HT1080 (cell line): ENCODE results near the gene SSB. TPM values are rescaled to one million over a fixed set of nuclear protein-coding genes. Genes with fewer than 3 reads are reported as not detected.
"Not testable (repeated sequence)": the region's sequence is repeated elsewhere in the genome, so short reads cannot be mapped to it uniquely, and the experiment has no call there.

Source experiments
- DNase-seq: peaks from one replicate; pipeline ENCODE4 v3.0.0-alpha.2; 2015; ENCODE audit warnings: low read depth
- polyA plus RNA-seq, 2 experiments: library from polyadenylated mRNA; depleted of rRNA; stranded (reverse); fragments of >200 nt; gene quantifications; 2 replicates each; pipeline ENCODE4 v1.2.3, GENCODE V29; 2015
- total RNA-seq: library from RNA; depleted of rRNA; stranded (reverse); fragments of >200 nt; shearing (Covaris generic); gene quantifications from 2 replicates; pipeline ENCODE4 v1.2.3, GENCODE V29; 2014; rRNA removed

The SSB gene
- 144 and 174 TPM in 2 replicates for total RNA-seq
- 165 and 204 TPM in 2 replicates for polyA plus RNA-seq (2015; cell fraction: cytosol; rRNA removed)
- 232 and 264 TPM in 2 replicates for polyA plus RNA-seq (2015; cell fraction: nucleus; rRNA removed)

- peak; percentile 96 for DNase-seq
Observed at GRCh38 chr2:169798718-169799592, at the start of gene SSB. TSS of gene SSB (plus strand) at chr2:169798871. CDS start at chr2:169800961, 2,090 bp downstream.

DNA sequence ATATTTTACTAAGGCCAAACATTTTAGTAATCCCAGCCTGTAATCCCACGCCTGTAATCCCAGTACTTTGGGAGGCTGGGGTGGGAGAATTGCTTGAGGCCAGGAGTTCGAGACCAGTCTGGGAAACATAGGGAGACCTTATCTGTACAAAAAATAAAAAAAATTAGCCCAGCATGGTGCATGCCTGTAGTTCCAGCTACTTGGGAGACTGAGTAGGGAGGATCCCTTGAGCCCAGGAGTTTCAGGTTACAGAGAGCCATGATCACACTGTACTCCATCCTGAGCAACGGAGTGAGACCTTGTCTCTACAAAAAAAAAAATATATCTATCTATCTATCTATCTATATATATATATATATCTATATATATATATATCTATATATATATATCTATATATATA, 45.9 kb upstream of the SSB start:
- DNase-seq, result no peak

DNA sequence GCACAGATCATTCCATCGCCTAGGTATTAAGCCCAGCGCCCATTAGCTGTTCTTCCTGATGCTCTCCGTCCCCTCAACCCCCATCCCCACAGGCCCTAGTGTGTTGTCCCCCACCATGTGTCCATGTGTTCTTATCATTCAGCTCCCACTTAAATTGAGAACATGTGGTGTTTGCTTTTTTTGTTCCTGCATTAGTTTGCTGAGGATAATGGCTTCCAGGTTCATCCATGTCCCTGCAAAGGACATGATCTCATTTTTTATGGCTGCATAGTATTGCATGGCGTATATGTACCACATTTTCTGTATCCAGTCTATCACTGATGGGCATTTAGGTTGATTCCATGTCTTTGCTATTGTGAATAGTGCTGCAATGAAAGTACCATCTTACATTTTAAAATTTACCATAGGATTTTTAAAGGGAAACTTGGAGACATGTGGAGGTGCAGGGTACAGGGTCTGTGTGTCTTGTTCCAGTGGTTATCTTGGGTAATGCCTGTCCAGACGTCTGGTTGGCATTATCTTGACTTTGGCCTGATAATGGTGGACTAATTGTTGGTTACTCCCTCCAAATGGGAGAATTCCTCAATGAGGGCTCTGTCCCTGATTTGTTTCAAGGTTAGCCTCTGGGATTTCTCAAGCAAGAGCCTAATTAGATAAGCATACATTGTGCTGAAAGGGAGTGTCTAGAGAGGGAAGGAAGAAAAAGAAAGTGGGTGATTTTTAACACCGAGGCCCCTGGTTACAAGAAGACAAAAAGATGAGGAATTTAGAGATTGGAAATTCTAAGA, 43.4 kb upstream of the SSB start:
- DNase-seq, result no peak

- no peak for DNase-seq
Observed at GRCh38 chr2:169756342-169756741, 42.3 kb upstream of the SSB start.

- DNase-seq, result no peak
Observed at GRCh38 chr2:169757356-169757755, 41.3 kb upstream of the SSB start.

DNA sequence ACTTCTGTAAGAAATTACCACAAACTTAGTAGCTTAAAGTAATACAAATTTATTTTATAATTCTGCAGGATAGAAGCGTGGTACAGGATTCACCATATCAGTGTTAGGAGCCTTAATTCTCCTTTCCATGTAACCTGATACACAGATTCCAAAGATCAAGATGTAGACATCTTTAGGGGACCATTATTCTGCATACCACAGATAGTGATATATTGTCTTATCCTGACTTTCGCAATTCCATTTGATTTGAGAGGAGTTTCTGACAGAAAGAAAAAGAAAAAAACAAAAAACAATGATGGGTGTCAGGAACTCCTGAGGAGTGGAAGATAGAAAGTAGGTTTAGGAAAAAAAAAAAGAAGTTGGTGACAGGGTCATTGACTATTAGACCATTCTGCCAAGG, 40.9 kb upstream of the SSB start:
- no peak for DNase-seq

DNA sequence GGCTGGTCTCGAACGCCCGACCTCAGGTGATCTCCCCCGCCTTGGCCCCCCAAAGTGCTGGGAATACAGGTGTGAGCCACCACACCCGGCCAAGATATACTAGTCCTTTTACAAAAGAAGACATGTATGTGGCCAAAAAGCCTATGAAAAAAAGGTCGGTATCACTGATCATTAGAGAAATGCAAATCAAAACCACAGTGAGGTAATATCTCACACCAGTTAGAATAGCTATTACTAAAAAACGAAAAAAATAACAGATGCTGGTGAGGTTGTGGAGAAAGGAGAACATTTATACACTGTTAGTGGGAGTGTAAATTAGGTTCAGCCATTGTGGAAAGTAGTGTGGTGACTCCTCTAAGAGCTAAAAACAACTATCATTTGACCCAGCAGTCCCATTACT, 38.7 kb upstream of the SSB start:
- no peak for DNase-seq

DNA sequence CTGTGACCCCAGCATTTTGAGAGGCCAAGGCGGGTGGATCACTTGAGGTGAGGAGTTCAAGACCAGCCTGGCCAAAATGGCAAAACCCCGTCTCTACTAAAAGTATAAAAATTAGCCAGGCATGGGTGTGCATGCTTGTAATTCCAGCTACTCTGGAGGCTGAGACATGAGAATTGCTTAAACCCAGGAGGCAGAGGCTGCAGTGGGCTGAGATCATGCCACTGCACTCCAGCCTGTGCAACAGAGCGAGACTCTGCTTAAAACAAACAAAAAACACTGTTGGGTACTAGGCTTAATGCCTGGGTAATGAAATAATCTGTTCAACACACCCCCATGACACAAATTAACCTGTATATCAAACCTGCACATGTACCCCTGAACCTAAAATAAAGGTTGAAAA, 37.9 kb upstream of the SSB start:
- not testable (repeated sequence) for DNase-seq

GRCh38 chr2:169761251-169761969, 37.3 kb upstream of the SSB start:
- no peak for DNase-seq

- DNase-seq, result no peak
Observed at GRCh38 chr2:169761970-169762292, 36.7 kb upstream of the SSB start.

- peak; percentile 32 for DNase-seq
Observed at GRCh38 chr2:169765523-169765922, 33.1 kb upstream of the SSB start.

- peak; percentile 27 for DNase-seq
Observed at GRCh38 chr2:169767243-169767888, 31.3 kb upstream of the SSB start.

DNA sequence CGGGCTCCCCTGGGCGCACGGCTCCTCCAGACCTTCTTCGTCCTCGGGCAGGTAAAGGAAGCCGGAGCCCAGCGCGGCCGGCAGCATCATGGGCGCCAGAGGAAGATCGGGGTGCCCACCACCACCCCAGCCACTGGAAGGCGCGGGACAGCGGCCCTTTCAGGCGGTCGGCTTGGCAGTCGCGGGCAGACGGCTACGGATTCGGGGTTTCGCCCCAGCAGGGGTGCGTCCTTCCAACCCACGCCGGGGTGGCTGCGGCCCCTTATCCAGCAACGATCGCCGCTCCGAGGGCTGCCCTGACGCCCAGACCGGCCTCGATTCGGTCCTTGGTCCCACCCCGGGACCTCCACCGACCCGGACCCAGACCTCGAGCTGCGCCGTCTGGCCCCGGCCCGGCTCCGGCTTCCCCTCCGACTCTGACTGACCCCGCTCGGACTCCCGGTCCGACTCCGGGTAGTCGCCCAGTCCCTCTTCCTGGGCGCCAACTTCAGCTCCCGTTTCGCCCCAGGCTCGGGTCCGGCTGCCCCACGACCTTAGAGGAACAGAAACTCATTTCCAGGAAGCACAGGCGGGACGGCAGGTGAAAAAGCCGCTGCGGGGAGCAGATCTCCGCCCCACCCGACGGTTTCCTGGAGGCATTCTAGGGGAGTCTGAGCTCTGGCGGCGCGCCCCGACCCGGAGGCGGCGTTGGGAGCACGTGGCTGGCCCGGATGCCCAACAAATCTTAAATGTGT, 30.2 kb upstream of the SSB start:
- no peak for DNase-seq

GRCh38 chr2:169771021-169771420, 27.6 kb upstream of the SSB start:
- DNase-seq, result no peak

DNA sequence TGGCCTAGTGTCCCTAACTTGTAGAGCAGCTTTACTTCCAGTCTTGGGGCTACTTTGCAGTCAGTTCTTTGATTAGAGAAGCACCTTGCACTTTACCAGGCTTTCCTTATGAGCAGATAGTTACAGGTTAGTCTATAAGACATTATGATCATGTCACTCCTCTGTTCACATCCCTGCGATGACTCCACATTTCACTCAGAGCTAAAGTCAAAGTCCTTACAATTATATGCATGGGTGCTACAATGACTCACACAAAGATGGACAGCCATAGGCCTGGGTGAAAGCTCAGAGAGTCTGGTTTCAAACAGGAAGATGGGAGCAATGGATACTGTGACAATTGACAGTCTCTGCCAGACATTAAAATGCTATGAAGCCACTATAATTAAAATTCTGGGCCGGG, 27.1 kb upstream of the SSB start:
- DNase-seq, result no peak

DNA sequence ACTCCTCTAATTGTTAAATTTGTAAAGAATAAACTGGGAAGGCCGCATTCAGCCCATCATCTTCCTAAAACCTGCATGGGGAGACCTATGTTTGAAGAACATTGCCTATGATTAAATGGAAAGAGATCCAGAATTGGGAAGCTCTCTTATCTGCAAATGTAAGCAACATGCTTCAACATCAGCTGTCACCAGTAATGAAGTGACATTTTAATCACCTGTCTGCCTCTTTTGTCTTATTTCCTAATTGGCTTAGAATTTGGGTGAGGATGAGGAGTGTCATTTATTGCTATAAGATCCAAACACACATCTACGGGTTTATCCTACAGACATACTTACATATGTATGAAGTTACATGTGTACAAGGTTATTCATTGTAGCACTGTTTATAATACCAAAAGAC, 26.0 kb upstream of the SSB start:
- DNase-seq, result no peak

DNA sequence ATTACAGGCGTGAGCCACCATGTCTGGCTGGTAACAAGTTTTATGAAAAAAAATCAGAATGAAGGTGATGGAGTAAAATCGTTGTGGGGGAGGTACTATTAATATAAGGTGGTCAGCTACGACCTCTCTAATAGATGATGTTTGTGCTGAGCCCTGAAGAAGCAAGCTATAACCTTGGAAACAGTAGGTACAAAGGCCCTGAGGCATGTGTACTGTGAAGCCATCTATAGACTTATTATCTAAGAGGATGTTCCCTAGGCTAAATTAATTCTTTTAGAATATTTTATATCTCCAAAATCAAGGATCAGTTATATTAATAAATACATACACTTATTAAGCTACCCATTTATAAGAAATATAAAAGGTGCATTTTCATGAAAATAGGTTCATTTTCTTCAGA, 23.3 kb upstream of the SSB start:
- no peak for DNase-seq

DNA sequence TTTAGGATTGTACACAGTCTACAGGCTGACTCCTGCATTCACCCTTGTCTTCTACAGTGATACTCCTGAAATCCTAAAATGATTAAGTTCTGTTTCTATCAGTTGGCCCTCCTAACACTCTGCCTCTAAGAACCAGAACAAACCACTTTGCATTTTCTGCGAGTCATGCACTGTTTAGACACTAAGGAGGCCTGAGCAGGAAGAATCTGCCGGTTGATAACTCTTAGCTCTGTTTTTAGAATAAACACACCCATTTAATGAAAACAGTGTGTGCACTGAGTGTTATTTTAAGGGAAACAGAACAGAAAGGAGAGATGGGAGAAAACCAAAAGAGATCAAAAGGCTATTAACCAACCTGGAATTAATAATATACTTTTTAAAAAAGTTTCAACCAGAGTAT, 22.9 kb upstream of the SSB start:
- DNase-seq, result no peak

- DNase-seq, result no peak
Observed at GRCh38 chr2:169776252-169776761, 22.4 kb upstream of the SSB start.

DNA sequence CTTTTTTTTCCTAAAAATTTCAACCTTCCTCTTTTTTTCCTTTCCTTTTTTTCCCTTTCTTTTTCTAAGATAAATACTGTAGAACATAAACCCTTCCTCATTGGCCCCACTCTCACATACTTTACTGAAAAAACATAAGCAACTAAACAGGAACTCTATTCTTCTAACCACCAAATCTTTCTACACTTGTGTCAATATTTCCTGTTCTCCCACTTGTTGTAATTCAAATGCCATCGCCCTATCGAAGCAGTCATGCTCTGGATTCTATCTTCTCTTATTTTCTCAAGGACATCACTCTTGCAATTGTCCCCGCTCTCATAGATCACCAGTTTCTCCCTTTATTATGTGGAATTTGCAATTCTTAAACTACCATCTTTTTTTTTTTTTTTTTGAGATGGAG, 20.2 kb upstream of the SSB start:
- DNase-seq, result no peak
